ENCODE results near the gene NOTO.

NOTO gene

DNA sequence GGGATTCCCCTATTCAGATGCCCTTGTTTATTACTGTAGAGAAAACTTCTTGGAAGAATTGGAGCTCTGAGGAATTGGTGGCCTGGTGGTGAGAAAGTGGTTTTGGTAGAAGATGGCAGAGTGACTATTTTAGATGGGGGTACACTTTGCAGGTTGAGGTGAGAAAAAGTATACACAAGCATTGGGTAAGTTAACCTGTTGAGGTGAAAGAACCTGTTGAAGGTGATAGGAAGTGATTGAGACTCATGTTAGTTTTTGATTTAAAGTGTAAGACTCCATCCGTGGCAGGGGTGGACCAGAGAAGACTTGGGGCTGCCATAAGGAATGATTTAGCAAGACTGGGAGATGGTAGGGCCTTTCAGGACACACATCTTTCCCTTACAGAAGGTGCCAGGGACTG is 34.8 kb downstream of the NOTO start:
- no peak for DNase-seq (ENCODE audit: low read depth)
- peak overlapping the region; percentile 96 for H3K4me3 ChIP-seq (ENCODE audit: low read depth, low read length)
- TF ChIP-seq, protein P1, sequence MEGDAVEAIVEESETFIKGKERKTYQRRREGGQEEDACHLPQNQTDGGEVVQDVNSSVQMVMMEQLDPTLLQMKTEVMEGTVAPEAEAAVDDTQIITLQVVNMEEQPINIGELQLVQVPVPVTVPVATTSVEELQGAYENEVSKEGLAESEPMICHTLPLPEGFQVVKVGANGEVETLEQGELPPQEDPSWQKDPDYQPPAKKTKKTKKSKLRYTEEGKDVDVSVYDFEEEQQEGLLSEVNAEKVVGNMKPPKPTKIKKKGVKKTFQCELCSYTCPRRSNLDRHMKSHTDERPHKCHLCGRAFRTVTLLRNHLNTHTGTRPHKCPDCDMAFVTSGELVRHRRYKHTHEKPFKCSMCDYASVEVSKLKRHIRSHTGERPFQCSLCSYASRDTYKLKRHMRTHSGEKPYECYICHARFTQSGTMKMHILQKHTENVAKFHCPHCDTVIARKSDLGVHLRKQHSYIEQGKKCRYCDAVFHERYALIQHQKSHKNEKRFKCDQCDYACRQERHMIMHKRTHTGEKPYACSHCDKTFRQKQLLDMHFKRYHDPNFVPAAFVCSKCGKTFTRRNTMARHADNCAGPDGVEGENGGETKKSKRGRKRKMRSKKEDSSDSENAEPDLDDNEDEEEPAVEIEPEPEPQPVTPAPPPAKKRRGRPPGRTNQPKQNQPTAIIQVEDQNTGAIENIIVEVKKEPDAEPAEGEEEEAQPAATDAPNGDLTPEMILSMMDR (IDR thresholded peaks at IDR 0.05; ENCODE audit: low read depth, low read length) = no peak
- TF ChIP-seq POLR2A (IDR thresholded peaks at IDR 0.05; ENCODE audit: extremely low read depth, insufficient read length) = no peak
- no peak for TF ChIP-seq MYC (IDR thresholded peaks at IDR 0.05; ENCODE audit: low read depth, low read length)
- TF ChIP-seq MAX (IDR thresholded peaks at IDR 0.05; ENCODE audit: low read depth, low read length) = no peak

GRCh38 chr2:73238149-73238548 is 35.8 kb downstream of the NOTO start:
- DNase-seq (ENCODE audit: low read depth) = no peak
- peak overlapping the region; percentile 25 for H3K4me3 ChIP-seq (ENCODE audit: low read depth, low read length)
- TF ChIP-seq MYC (IDR thresholded peaks at IDR 0.05; ENCODE audit: low read depth, low read length) = no peak
- no peak for TF ChIP-seq MAX (IDR thresholded peaks at IDR 0.05; ENCODE audit: low read depth, low read length)
- TF ChIP-seq, protein P1 (IDR thresholded peaks at IDR 0.05; ENCODE audit: low read depth, low read length) = no peak
- TF ChIP-seq POLR2A (IDR thresholded peaks at IDR 0.05; ENCODE audit: extremely low read depth, insufficient read length) = no peak

- no peak for TF ChIP-seq POLR2A (IDR thresholded peaks at IDR 0.05; ENCODE audit: extremely low read depth, insufficient read length)
- H3K4me3 ChIP-seq (ENCODE audit: low read depth, low read length) = peak overlapping the region; percentile 32
- DNase-seq (ENCODE audit: low read depth) = no peak
Measured at GRCh38 chr2:73238976-73239375, 36.6 kb downstream of the NOTO start.

GRCh38 chr2:73239776-73240175 is 37.4 kb downstream of the NOTO start:
- DNase-seq (ENCODE audit: low read depth) = no peak
- TF ChIP-seq, protein P1 (IDR thresholded peaks at IDR 0.05; ENCODE audit: low read depth, low read length) = no peak
- TF ChIP-seq POLR2A (IDR thresholded peaks at IDR 0.05; ENCODE audit: extremely low read depth, insufficient read length) = no peak
- TF ChIP-seq MYC (IDR thresholded peaks at IDR 0.05; ENCODE audit: low read depth, low read length) = no peak
- TF ChIP-seq MAX (IDR thresholded peaks at IDR 0.05; ENCODE audit: low read depth, low read length) = no peak
- H3K4me3 ChIP-seq (ENCODE audit: low read depth, low read length) = peak overlapping the region; percentile 12

DNA sequence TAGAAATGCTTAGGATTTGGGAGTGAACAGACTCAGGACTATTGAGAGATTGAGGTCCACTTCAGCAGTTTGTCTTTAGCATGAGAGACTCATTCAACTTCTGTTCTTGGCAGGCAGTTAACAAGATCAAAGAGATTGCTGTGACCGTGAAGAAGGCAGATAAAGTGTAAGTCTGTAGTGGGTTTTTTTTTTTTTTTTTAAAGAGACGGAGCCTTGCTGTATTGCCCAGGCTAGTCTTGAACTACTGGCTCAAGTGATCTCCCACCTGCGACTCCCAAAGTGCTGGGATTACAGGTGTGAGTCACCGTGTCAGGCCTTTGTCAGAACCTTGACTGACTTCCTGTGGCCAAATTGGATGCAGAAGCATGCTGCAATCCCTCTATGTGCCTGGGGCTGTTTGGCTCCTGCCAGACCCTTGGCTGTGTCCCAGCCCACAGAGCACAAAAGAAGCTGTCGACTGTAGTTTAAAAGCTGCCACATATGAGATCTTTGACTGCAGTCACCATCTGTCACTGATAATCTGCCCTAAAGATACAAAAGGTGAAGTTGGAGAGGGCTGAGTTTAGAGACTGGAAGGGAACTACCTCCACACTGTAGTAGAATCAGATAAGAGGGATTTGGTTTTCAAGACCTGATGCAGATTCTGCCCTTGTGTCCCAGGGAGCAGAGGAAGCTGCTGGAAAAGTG is 41.7 kb downstream of the NOTO start:
- DNase-seq (ENCODE audit: low read depth) = no peak
- H3K4me3 ChIP-seq (ENCODE audit: low read depth, low read length) = no peak overlapping the region
- TF ChIP-seq MAX (IDR thresholded peaks at IDR 0.05; ENCODE audit: low read depth, low read length) (no peak), POLR2A (IDR thresholded peaks at IDR 0.05; ENCODE audit: extremely low read depth, insufficient read length) (no peak), MYC (IDR thresholded peaks at IDR 0.05; ENCODE audit: low read depth, low read length) (no peak)
- TF ChIP-seq, protein P1 (IDR thresholded peaks at IDR 0.05; ENCODE audit: low read depth, low read length) = no peak

GRCh38 chr2:73244580-73244979 is 42.2 kb downstream of the NOTO start:
- no peak for DNase-seq (ENCODE audit: low read depth)
- no peak overlapping the region for H3K4me3 ChIP-seq (ENCODE audit: low read depth, low read length)
- TF ChIP-seq MYC (IDR thresholded peaks at IDR 0.05; ENCODE audit: low read depth, low read length) (no peak), POLR2A (IDR thresholded peaks at IDR 0.05; ENCODE audit: extremely low read depth, insufficient read length) (no peak), MAX (IDR thresholded peaks at IDR 0.05; ENCODE audit: low read depth, low read length) (no peak)

Data from NB4 (cell line).